NCI-H146 treated with DMSO at 0.1 percent for 48 hours (cell line): Measurements from ENCODE around the gene KMT2C.

ENCODE experiments used
- DNase-seq: peaks from one replicate; lab custom pipeline; 2025; ENCODE audit not compliant: unreplicated experiment; lab: John Stamatoyannopoulos, UW

KMT2C gene

GRCh38 chr7:152115021-152115718 lies 320.6 kb downstream of the KMT2C start:
- DNase-seq, result no peak

GRCh38 chr7:152112829-152113228 lies 323.0 kb downstream of the KMT2C start:
- no peak for DNase-seq

DNA sequence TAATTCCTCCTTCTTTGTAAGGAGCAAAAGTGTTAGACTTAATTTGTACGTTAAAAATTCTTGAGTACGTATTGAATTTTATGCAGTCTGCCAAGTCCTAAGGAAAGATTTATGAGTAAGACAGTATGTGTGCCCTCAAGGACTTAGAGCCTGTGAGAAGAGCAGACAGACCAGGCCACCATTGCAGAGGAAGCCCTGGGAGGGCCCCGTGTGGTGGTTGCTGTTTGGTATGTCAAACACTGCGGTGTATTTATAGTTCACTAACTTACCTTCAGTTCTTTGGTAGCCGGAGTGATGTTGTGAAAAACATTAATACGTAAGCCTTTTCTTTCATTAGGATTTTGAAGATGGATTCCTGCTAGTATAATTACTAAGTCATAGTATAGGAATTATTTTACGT lies 327.4 kb downstream of the KMT2C start:
- no peak for DNase-seq

- no peak for DNase-seq
Observed at GRCh38 chr7:152107945-152108344, 327.9 kb downstream of the KMT2C start.

DNA sequence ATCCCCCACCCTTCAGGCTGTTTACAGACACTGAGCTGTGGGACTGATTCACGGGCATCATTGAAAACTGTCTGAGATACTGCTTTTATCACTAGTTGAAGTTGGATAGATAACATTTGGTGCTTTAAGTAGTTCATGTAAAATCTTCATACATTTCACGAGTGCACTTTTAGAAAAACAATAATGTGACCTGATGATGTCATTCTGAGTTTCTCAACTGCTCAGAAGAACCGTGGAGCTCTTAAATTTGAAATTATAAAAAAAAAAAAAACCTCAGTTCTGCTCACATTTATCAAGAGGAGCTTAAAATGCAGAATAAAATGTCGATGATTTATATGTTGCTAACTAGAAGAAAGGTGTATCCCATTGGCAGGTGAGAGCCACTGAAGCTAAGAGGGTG lies 328.8 kb downstream of the KMT2C start:
- DNase-seq, result no peak

DNA sequence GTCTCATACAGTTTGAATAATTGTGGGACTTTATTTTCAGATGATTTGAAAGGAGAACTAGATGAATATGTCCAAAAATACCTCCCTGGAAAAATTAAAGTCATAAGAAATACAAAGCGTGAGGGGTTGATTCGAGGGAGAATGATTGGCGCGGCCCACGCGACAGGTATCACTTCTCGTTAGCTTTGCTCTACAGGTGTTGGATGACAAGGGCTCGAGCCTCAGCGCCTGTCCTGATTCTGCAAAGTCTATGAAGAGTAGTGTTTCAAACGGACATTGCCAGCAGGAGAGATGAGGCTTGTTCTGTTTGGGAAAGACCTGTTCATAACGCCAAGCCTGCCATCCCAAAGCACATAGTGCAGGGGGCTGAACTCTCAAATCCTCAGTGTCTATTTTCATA lies 330.6 kb downstream of the KMT2C start:
- no peak for DNase-seq

DNA sequence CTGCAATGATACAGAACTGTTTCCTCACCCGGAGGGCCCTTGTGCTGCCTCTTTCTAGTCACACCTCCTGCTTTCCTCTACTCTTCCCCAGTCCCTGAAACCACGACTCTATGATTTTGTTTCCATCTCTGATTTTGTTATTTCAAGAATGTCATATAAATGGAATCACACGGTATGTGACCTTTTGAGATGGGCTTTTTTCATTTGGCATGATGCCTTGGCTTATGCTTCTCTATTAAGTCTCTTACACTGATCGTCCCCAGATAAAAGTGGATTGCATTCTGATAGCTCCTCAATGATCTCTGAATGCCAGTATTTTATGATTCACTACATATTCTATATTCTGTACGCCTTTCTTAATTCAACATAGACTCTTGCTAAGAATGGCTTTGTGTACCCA lies 332.1 kb downstream of the KMT2C start:
- no peak for DNase-seq

DNA sequence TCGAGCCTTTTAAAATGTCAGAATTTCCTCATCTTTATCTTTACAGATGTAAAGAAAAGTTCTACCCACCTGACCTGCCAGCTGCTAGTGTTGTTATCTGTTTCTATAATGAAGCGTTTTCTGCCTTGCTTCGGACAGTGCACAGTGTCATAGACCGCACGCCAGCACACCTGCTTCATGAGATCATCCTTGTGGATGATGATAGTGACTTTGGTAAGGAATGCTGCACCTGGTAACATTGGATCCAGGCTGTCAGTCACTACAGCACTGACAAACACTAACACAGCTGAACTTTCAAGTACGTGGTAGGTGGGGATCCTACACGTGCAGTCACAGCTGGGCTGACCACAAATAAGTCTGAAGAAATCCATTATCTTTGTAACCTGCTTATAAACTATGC lies 332.7 kb downstream of the KMT2C start:
- no peak for DNase-seq

DNA sequence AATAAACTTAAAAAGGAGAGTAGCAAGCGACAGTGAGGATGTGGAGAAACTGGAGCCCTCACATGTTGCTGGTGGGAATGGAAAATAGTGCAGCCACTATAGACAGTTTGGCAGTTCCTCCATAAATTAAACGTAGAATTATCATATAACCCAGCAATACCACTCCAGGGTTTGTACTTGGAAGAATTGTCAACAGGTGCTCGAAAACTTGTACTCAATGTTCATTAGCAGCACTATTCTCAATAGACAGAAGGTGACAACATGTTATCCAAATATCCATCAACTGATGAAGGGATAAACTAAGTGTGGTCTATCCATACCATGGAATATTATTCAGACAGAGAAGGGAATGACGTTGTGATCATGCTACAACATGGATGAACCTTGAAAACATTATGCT lies 338.5 kb downstream of the KMT2C start:
- DNase-seq, result no peak

GRCh38 chr7:152095771-152096170 lies 340.0 kb downstream of the KMT2C start:
- no peak for DNase-seq

GRCh38 chr7:152093717-152094116 lies 342.1 kb downstream of the KMT2C start:
- no peak for DNase-seq

GRCh38 chr7:152090747-152091146 lies 345.1 kb downstream of the KMT2C start:
- no peak for DNase-seq

GRCh38 chr7:152089183-152089582 lies 346.6 kb downstream of the KMT2C start:
- no peak for DNase-seq

DNA sequence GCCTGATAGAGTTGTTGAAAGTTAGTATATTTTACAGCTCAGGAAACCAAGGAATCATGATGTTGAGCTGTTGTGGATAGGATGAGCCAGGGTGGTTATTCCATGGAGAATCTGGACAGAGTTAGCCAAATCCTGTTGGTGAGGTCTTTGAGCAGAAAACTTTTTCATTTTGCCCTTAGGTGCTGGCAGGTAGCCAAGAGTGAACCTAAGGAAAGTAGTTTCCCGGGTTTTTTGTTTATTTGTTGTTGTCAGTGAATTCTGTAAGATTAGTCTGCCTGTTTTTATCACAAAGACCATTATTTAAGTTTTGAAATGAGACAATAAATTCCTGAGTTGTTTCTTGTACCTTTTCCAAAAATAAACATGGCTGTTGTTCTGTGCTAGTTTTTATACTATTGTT lies 349.3 kb downstream of the KMT2C start:
- DNase-seq, result no peak

- DNase-seq, result no peak
Observed at GRCh38 chr7:152085131-152085530, 350.7 kb downstream of the KMT2C start.
